OCI-LY3 (cell line): ENCODE results near the gene SFRP2.

Experiments
- EZH2phosphoT487 ChIP-seq: fragments of 200-600 bp; shearing (Covaris generic); IDR thresholded peaks from 2 replicates; pipeline ENCODE4 v1.6.1; 2018; ENCODE audit warnings: antibody characterized with exemption, mixed run types, low read depth
- TF ChIP-seq, protein P1 (sequence below): fragments of 200-600, 300-600 bp; sonication (generic); IDR thresholded peaks from 2 replicates; pipeline ENCODE4 v1.5.1; 2014; ENCODE audit warnings: antibody characterized with exemption, low read length, low read depth

DNA sequence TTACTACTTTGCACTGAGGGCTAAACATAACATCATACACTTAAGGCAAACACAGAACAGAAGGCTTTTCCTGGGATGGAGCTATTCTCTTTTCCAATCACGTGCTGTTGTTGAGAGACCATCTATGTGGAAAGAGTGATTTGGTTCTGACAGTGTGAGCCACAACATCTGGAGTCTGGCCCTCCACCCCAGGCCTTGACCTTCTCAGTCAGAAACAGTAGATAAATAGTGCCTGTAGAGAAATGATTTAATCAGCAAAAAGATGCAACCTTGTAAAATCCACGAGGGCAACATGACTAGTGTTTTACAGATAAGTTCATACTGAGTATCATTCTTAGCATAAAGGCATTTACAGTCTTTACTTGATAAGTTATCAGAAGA is 10.8 kb upstream of the SFRP2 start:
- TF ChIP-seq, protein P1, sequence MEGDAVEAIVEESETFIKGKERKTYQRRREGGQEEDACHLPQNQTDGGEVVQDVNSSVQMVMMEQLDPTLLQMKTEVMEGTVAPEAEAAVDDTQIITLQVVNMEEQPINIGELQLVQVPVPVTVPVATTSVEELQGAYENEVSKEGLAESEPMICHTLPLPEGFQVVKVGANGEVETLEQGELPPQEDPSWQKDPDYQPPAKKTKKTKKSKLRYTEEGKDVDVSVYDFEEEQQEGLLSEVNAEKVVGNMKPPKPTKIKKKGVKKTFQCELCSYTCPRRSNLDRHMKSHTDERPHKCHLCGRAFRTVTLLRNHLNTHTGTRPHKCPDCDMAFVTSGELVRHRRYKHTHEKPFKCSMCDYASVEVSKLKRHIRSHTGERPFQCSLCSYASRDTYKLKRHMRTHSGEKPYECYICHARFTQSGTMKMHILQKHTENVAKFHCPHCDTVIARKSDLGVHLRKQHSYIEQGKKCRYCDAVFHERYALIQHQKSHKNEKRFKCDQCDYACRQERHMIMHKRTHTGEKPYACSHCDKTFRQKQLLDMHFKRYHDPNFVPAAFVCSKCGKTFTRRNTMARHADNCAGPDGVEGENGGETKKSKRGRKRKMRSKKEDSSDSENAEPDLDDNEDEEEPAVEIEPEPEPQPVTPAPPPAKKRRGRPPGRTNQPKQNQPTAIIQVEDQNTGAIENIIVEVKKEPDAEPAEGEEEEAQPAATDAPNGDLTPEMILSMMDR = no peak
- no peak for TF ChIP-seq EZH2phosphoT487
